T-helper 2 cell treated with Interferon-gamma antibody and Interleukin-4, amounts not matched to agents 100 ng/mL and 5 ng/mL, for 36 hours (primary cell): Measurements from ENCODE around the gene CLK3. TPM values are rescaled to one million over a fixed set of nuclear protein-coding genes. Genes with fewer than 3 reads are reported as not detected.

ENCODE experiments used
- intact Hi-C: fragments of 100-400 bp; cut with micrococcal nuclease; formaldehyde crosslinking; loops from one replicate; pipeline ENCODE4 v1.15.1; 2023
- total RNA-seq: library from RNA; stranded (reverse); gene quantifications from 2 replicates; pipeline ENCODE4 v1.2.3, GENCODE V29; 2022

Gene CLK3
- total RNA-seq, 1 donor from 2014 or later = 104 TPM

DNA sequence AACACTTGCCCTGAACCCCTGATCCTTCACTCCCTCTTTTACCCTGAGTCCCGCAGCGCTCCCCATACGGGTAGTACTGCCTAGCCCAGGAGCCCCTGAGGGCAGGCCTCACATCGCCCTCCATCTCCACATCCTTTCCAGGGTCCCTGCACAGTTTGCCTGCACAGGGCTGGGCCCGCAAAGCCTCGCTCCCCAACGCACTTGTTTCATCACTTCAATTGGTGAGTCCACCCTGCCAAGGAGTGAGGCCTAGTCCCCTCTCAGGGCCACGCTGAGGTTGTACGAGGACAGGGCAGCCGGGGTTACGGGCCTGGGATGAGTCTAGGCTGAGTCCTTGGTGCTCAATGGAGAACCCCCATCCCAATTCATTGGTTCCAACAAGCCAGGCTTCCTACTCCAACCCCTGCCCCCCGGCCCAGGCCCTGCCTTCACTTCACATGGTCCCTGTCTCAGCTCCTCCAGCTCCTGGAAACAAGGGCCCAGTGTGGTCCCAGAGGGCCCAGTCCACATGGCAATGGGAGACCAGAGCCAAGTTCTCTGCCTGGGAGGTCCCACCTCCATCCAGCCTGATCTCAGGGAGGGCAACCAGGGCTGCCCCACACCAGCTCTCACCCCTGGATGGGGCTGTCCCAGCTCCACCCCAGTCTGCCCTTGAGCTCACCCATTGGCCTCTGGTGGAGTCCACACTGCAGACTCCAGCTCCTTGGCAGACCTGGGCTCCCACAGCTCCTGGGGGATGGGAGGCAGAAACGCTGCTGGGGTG lies 12.4 kb upstream of the CLK3 start:
- intact Hi-C loops = no loop called here

GRCh38 chr15:74603789-74604705 lies 11.6 kb upstream of the CLK3 start:
- intact Hi-C loops = no loop called here

- intact Hi-C loops = no loop called here
Measured at GRCh38 chr15:74604983-74605794, 10.4 kb upstream of the CLK3 start.

- intact Hi-C loops = no loop called here
Measured at GRCh38 chr15:74605795-74606150, 9.9 kb upstream of the CLK3 start.

- intact Hi-C loops = no loop called here
Measured at GRCh38 chr15:74608786-74609185, 6.8 kb upstream of the CLK3 start.

- intact Hi-C loops = loop anchor here (10.0 kb wide), 1 partner anchor 615 kb away; the partner anchor contains the start of genes PML and STOML1
Measured at GRCh38 chr15:74609938-74610301, 5.7 kb upstream of the CLK3 start.

DNA sequence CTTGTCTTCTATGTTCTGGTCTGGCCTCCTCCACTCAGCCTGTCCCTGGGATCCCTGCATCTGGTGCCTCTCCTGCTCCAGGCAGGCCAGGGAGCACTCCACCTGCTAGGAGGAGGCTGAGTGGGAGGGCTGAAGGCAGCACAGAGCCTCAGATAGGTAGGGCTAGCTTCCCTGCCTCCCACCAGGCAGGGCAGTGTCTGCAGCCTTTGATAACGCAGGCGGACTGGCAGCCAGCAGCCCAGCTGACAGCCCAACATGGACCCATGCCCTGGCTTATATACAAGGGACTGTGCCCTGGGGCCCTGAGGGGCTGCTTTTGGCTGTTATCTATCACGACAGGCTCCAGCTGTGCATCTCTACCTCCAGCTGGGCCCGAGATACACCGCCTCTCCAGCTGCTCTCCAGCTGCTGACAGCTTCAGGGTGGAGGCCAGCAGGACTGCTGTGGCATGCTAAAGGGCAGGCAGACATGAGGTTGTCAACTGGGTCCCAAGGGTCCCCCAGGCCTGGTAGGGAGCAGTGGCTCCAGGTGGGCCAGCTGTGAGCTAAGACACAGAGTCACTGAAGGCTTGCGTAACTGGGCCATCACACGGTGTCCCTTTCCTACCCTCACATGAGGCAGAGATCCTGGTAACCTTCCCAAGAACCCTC lies 5.2 kb upstream of the CLK3 start:
- intact Hi-C loops = loop anchor here (10.0 kb wide), 1 partner anchor 616 kb away; the partner anchor contains the start of genes PML and STOML1

DNA sequence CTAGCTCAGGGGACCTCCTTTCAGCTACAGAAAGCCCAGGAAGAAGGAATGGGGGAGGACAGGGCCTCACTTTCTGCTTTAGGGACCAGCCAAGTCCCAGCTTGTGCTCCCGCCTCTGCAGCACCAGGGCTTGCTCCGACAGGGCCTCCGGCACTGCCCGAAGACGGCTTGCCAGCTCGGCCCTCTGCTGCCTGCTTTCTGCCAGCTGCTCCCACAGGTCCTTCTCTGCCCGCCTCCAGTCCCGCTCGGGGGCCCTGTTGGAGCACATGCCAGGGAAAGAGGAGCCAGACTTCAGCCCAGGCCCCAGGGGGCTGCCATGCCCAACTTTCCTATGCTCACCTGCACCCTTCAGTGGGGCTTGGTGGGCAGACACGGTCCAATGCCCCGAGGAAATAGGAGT lies 4.3 kb upstream of the CLK3 start:
- intact Hi-C loops = loop anchor here (10.0 kb wide), 1 partner anchor 617 kb away; the partner anchor contains the start of genes PML and STOML1

DNA sequence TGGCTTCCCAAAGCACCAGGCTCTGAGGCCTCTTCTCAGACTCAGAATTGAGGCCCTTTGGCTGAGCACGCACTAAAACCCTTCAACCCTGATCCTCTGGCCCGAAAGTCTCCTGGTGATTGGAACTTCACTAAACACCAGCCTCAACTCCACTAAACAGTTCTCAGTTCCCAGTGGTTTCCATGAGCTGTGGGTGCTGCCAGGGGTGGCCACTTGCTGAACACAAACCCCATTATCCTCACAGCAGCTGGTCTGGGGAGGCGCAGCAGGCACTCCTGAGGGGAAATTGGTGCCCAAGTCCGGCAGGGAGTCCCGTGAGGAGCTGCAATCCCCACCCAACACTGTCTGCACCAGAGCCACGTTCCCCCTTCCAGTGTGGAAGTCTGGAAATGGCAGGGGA lies 3.8 kb upstream of the CLK3 start:
- intact Hi-C loops = loop anchor here (10.0 kb wide), 1 partner anchor 617 kb away; the partner anchor contains the start of genes PML and STOML1

DNA sequence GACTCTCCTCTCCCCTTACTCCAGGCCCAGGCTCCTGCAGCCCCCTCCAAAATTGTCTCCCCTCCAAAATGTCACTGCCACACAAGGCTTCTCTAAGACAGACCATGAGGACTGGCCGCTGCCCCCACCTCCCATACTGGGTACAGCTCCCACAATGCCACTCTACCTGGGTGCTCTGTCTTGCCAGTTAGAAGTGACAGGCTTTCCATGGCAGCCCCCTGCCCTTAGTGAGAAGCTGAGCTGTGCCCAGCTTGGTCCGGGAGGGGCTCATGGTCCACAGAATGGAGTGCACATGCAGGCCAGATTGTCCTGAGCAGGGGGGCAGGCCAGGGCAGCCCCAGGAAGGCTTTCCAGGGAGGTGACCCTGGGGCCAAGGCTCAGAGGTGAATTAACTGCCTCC lies 3.0 kb upstream of the CLK3 start:
- intact Hi-C loops = loop anchor here (10.0 kb wide), 1 partner anchor 618 kb away; the partner anchor contains the start of genes PML and STOML1

DNA sequence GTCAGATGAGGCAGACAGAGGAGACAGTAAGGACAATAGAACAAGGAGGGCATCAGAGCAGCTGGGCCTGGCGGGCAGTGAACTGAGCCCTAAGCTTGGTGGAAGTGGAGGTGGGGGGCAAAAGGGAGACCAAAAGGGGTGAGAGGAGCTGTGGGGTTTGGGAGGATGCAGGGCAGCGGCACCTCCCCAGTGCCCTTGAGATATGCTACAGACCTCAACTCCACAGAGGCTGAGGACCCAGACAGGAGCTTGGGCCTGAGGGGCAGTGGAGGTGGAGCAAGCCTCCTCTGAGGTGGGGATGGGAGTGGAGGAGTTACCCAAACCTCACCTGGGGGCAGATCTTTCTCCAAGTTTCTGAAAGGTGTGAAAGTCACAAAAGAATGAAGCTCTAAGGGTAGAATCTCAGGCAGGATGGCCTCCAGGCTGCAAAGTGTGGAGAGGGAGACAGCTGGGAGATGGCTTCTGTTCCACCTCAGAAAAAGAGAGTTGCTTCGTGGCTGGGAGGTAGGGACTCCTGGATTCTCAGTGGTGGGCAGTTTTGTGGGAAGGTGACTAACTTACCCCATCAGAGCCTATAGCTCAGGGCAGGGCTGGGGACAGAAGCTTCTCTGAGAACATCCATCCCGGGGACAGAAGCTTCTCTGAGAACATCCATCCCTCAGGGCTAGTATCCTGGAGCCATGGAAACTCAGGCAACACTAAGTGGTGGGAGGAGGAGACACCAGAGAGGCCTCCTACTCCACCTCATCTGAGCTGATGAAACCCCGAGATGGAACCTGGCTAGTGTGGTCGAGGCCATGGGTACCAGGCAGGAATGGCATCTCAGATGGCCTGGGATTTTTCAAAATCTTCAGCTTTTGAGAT lies 2.3 kb upstream of the CLK3 start:
- intact Hi-C loops = loop anchor here (10.0 kb wide), 1 partner anchor 619 kb away; the partner anchor contains the start of genes PML and STOML1

DNA sequence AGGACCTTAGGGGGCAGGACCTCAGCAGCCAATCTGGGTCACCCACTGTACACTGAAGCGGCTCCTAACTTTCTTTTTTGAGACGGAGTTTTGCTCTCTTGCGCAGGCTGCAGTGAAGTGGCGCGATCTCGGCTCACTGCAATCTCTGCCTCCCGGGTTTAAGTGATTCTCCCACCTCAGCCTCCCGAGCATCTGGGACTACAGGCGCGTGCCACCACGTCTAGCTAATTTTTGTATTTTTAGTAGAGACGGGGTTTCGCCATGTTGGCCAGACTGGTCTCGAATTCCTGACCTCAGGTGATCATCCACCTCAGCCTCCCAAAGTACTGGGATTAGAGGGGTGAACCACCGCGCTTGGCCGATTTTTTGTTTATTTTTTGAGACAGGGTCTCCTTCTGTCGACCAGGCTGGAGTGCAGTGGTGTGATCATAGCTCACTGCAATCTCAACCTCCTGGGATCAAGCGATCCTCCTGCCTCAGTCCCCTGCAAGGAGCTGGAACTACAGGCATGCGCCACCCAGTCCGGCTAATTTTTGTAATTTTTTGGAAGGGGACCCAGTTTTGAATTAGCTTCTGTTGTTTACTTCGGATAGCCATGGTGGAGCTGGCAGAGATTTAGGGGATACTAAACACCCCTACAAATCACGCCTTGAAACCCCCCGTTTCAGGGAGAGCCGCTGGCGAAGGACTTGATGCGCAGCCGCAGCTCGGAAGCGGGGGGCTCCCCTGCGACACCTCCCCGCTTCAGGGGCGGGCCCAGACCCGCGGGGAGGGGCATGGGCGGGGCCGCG lies 1.5 kb upstream of the CLK3 start:
- intact Hi-C loops = loop anchor here (1.0 to 10.0 kb wide), 4 partner anchors 16 to 837 kb away; partner anchors contain the start of genes PML, SIN3A and STOML1

DNA sequence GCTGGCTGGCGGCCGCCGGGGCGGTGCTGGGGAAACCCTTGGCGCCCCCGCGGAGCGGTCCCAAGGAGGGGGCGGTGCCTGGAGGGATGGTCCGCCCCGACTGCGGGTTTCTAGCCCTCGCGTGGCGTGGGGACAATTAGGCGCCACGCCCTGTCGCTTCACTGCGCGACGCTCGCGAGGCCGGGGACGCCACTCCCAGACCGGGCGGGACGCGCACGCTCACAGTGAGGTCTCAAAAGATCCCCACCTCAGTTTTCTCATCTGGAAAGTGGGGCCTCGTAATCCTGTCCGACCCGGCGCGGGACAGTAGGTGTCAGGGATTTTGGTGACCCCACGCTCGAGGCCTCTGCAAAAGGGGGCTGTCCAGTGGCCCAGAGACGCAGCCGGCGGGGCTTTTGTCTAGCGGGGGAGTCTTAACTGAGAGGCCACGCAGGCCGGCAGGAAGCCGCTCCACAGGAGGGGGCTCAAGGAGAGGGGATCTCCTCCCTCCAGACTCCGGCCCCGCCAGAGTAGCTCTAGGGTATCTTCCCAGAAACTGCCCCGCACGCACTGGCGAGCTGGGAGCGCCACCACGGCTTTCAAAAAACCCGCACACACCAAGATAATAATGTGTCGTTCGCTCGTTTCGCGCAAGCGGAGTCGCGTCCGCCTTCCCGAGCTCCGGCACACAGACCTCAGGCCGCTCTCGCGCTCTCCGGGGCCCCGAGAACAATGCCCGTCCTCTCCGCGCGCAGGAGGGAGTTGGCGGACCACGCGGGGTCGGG lies 710 bp upstream of the CLK3 start:
- intact Hi-C loops = loop anchor here (1.0 to 10.0 kb wide), 8 partner anchors 17 to 836 kb away; partner anchors contain the start of genes COX5A, CSK, PML and SIN3A

GRCh38 chr15:74616366-74616939 lies 817 bp downstream of the CLK3 start:
- intact Hi-C loops = loop anchor here (5.0 to 10.0 kb wide), 2 partner anchors 166 to 622 kb away; partner anchors contain the start of genes CSK, PML and STOML1

- intact Hi-C loops = loop anchor here (5.0 to 10.0 kb wide), 2 partner anchors 165 to 622 kb away; partner anchors contain the start of genes CSK, PML and STOML1
Measured at GRCh38 chr15:74616996-74617395, 1.4 kb downstream of the CLK3 start.

DNA sequence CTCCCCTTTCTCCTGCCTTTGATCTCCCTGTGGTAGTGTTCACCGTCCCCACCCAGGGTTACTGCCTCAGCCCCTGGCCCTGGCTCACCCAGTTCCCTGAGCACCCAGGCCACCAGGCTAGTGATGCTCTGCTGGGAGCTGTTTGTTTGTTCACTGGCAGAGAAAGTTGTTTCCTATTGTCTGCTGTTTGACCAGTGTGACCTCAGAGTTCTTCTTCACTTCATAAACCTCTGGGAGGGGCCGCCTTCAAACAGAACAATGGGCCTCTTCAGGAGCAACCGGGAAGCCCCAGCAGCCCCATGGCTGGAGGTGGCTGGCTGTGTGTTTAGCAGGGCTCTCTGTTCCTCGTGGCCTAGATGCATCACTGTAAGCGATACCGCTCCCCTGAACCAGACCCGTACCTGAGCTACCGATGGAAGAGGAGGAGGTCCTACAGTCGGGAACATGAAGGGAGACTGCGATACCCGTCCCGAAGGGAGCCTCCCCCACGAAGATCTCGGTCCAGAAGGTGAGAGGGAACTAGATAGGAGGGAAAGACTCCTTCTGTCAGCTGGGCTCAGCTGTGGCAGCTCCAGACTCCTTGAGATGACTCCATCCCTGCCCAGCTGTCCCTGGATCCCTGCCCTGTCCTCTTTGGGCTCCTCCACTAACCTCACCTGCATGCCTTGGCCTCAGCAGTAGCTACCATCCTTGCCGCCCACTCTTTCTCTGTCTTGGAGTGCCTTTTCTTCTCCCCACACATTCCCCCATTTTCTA lies 3.4 kb downstream of the CLK3 start:
- intact Hi-C loops = loop anchor here (5.0 to 10.0 kb wide), 2 partner anchors 163 to 624 kb away; partner anchors contain the start of genes CSK, PML and STOML1
